ENCODE measurements around the gene FAM13A. TPM values are rescaled to one million over a fixed set of nuclear protein-coding genes. Genes with fewer than 3 reads are reported as not detected.

Gene FAM13A
- total and polyA plus RNA-seq, 2 of the 8 experiments (the other 6 are each of a cell fraction or from before 2014, with no cell fraction given) = 7.1 to 16.5 TPM

- Histone ChIP-seq H2BK20ac (ENCODE audit: low read length) (no peak overlapping the region), H4K8ac (ENCODE audit: extremely low read depth, insufficient read depth, low read length) (no peak overlapping the region), H2BK5ac (ENCODE audit: low read depth, low read length) (no peak overlapping the region), H3K4me3 (ENCODE audit: extremely low read depth in 1 of 4, insufficient read depth in 2 of 4, low read depth in 3 of 4, low read length in 4 of 4) (no peak overlapping the region), H2BK12ac (ENCODE audit: low read depth, low read length) (no peak overlapping the region), H3K4ac (replicated peaks; ENCODE audit: insufficient read length, low read depth, low read length) (no peak overlapping the region), H2BK120ac (replicated peaks; ENCODE audit: low read depth, low read length) (no peak overlapping the region), H3K27me3 (replicated peaks in 1 of 4; ENCODE audit: control insufficient read depth in 3 of 4, extremely low read depth in 1 of 4, insufficient read depth in 3 of 4, low read length in 3 of 4) (no peaks in the 10 kb centered on the region), H2AK5ac (ENCODE audit: low read depth, low read length) (no peak overlapping the region), H3K9me3 (ENCODE audit: insufficient read depth in 2 of 2, low read depth in 1 of 2, low read length in 1 of 2) (peaks cover 11 to 12% of the 10 kb centered on the region in 2 experiments; a peak in 3 of 4 replicates), H4K91ac (replicated peaks; ENCODE audit: insufficient read length, low read length) (no peak overlapping the region), H3K18ac (ENCODE audit: extremely low read depth, low read length) (no peak overlapping the region), H3K36me3 (ENCODE audit: control insufficient read depth in 2 of 4, insufficient read depth in 4 of 4, low read length in 3 of 4) (peaks cover 0 to 6% (median 0%) of the 10 kb centered on the region in 4 experiments; a peak in 1 of 8 replicates), H2BK15ac (ENCODE audit: low read length) (no peak overlapping the region), H4K5ac (ENCODE audit: insufficient read length, low read depth, low read length) (no peak overlapping the region), H3K14ac (ENCODE audit: insufficient read length) (no peak overlapping the region), H4K20me1 (replicated peaks in 1 of 2; ENCODE audit: control insufficient read depth in 1 of 2, insufficient read depth in 2 of 2, low read length in 2 of 2) (no peaks in the 10 kb centered on the region), H3K4me2 (ENCODE audit: insufficient read depth in 1 of 2, low read depth in 2 of 2, low read length in 2 of 2) (no peak overlapping the region), H3K4me1 (replicated peaks in 1 of 4; ENCODE audit: control insufficient read depth in 3 of 4, insufficient read depth in 4 of 4, low read length in 3 of 4) (no peaks in the 10 kb centered on the region), H3K56ac (replicated peaks; ENCODE audit: insufficient read length, low read depth, low read length) (no peak overlapping the region), H3K23me2 (ENCODE audit: low read depth, low read length) (no peaks in the 10 kb centered on the region), H3K79me1 (ENCODE audit: low read depth, low read length) (no peaks in the 10 kb centered on the region), H3K27ac (ENCODE audit: low read depth, low read length) (no peak overlapping the region), H3K9ac (replicated peaks in 1 of 4; ENCODE audit: extremely low read depth in 1 of 4, low read depth in 3 of 4, low read length in 3 of 4) (no peak overlapping the region), H3K79me2 (ENCODE audit: control insufficient read depth in 1 of 2, insufficient read depth in 2 of 2, low read length in 2 of 2) (no peaks in the 10 kb centered on the region), H3K23ac (ENCODE audit: insufficient read length) (no peak overlapping the region), H2AFZ (ENCODE audit: low read length) (no peak overlapping the region)
- ChIA-PET POLR2A (ENCODE audit: partially characterized antibody) (no interaction called here), CTCF (ENCODE audit: partially characterized antibody) (no interaction called here)
- DNase-seq (ENCODE audit: low read depth in 1 of 2, low spot score in 2 of 2) = no peak
- FAIRE-seq = no peak
- TF ChIP-seq SUZ12 (IDR thresholded peaks at IDR 0.05; ENCODE audit: low read length) (no peak), GTF2F1 (IDR thresholded peaks at IDR 0.05; ENCODE audit: borderline replicate concordance, low read depth, low read length) (no peak), FOSL1 (IDR thresholded peaks at IDR 0.05; ENCODE audit: insufficient read depth, low read depth, low read length) (no peak), SIX5 (IDR thresholded peaks at IDR 0.05; ENCODE audit: low read depth, low read length) (no peak), CEBPB (IDR thresholded peaks at IDR 0.05; ENCODE audit: low read depth, low read length) (no peak), CBX8 (IDR thresholded peaks at IDR 0.05; ENCODE audit: borderline replicate concordance, low read depth, low read length) (no peak), SIN3A (conservative IDR thresholded peaks at IDR 0.05 in 1 of 2, IDR thresholded peaks at IDR 0.05 in 1 of 2; ENCODE audit: low read depth in 1 of 2, low read length in 2 of 2) (no peak), SAP30 (IDR thresholded peaks at IDR 0.05; ENCODE audit: insufficient read depth, insufficient replicate concordance, low read length) (no peak), SP1 (IDR thresholded peaks at IDR 0.05; ENCODE audit: low read depth, low read length) (no peak), NRF1 (IDR thresholded peaks at IDR 0.05; ENCODE audit: low read depth, low read length) (no peak), PHF8 (conservative IDR thresholded peaks at IDR 0.05; ENCODE audit: low read depth, low read length) (no peak), POU5F1 (IDR thresholded peaks at IDR 0.05; ENCODE audit: low read depth, low read length) (no peak), NANOG (IDR thresholded peaks at IDR 0.05; ENCODE audit: insufficient read depth, low read depth, low read length, poor library complexity, severe bottlenecking) (no peak)
Observed at GRCh38 chr4:88919056-88919455, 137.9 kb downstream of the FAM13A start.

Measured in H1 (cell line).